ENCODE measurements around the gene CCDC85B. TPM values are rescaled to one million over a fixed set of nuclear protein-coding genes. Genes with fewer than 3 reads are reported as not detected.

CCDC85B gene
- total and polyA plus RNA-seq, 2 of the 8 experiments (the other 6 are each of a cell fraction or from before 2014, with no cell fraction given): 19.8 to 30.8 TPM

GRCh38 chr11:65898656-65899355, 8.3 kb downstream of the CCDC85B start:
- no peak for DNase-seq (ENCODE audit: low read depth in 1 of 2, low spot score in 2 of 2)
- no peak overlapping the region for H2BK12ac ChIP-seq (ENCODE audit: low read depth, low read length)
- no peak overlapping the region for H2BK20ac ChIP-seq (ENCODE audit: low read length)
- peaks cover 0 to 4% of the 10 kb centered on the region in 2 experiments for H4K20me1 ChIP-seq (replicated peaks in 1 of 2; ENCODE audit: control insufficient read depth in 1 of 2, insufficient read depth in 2 of 2, low read length in 2 of 2)
- TF ChIP-seq USF2 (IDR thresholded peaks at IDR 0.05; ENCODE audit: low read length) (no peak), ASH2L (IDR thresholded peaks at IDR 0.05; ENCODE audit: low read length) (no peak), YY1 (IDR thresholded peaks at IDR 0.05; ENCODE audit: low read depth, low read length) (no peak), CHD1 (IDR thresholded peaks at IDR 0.05; ENCODE audit: low read depth, low read length) (no peak), NRF1 (IDR thresholded peaks at IDR 0.05; ENCODE audit: low read depth, low read length) (no peak), RFX5 (IDR thresholded peaks at IDR 0.05; ENCODE audit: borderline replicate concordance, low read depth, low read length) (no peak), SP4 (IDR thresholded peaks at IDR 0.05; ENCODE audit: low read length) (no peak), SP1 (IDR thresholded peaks at IDR 0.05; ENCODE audit: low read depth, low read length) (no peak), CREB1 (IDR thresholded peaks at IDR 0.05) (no peak), BCL11A (IDR thresholded peaks at IDR 0.05; ENCODE audit: low read depth in 2 of 2, low read length in 2 of 2) (no peak)
- POLR2A ChIA-PET (ENCODE audit: partially characterized antibody): interaction anchor here (1.1 to 3.7 kb wide), 7 partner anchors 8 to 187 kb away, joined by 3 to 18 read pairs (median 5); partner anchors contain the start of genes BANF1, CCDC85B, CFL1 and EFEMP2
- H3K36me3 ChIP-seq (ENCODE audit: control insufficient read depth in 2 of 4, insufficient read depth in 4 of 4, low read length in 3 of 4): no peaks in the 10 kb centered on the region
- peaks cover 15 to 41% (median 35%) of the 10 kb centered on the region in 4 experiments for H3K27me3 ChIP-seq (replicated peaks in 1 of 4; ENCODE audit: control insufficient read depth in 3 of 4, extremely low read depth in 1 of 4, insufficient read depth in 3 of 4, low read length in 3 of 4)
- H3K4me3 ChIP-seq (ENCODE audit: extremely low read depth in 1 of 4, insufficient read depth in 2 of 4, low read depth in 3 of 4, low read length in 4 of 4): peak overlapping the region; percentile 39 to 71 (median 52)
- H2BK15ac ChIP-seq (ENCODE audit: low read length): no peak overlapping the region
- H3K4me2 ChIP-seq (ENCODE audit: insufficient read depth in 1 of 2, low read depth in 2 of 2, low read length in 2 of 2): peak overlapping the region; percentile 78 to 89
- H2AK5ac ChIP-seq (ENCODE audit: low read depth, low read length): peak overlapping the region; percentile 65; the same call in 1 of the 2 replicates
- H4K5ac ChIP-seq (ENCODE audit: insufficient read length, low read depth, low read length): no peak overlapping the region
- H4K8ac ChIP-seq (ENCODE audit: extremely low read depth, insufficient read depth, low read length): peak overlapping the region; percentile 91
- CTCF ChIA-PET (ENCODE audit: partially characterized antibody): interaction anchor here (0.7 to 9.7 kb wide), 11 partner anchors 11 to 305 kb away, joined by 3 to 150 read pairs (median 3); partner anchors contain the start of genes CCDC85B, FIBP and MUS81
- no peaks in the 10 kb centered on the region for H3K79me2 ChIP-seq (ENCODE audit: control insufficient read depth in 1 of 2, insufficient read depth in 2 of 2, low read length in 2 of 2)
- H2AFZ ChIP-seq (ENCODE audit: low read length): no peak overlapping the region; the same call in 1 of the 2 replicates
- peak overlapping the region; percentile 16; the same call in 1 of the 2 replicates for H2BK5ac ChIP-seq (ENCODE audit: low read depth, low read length)
- peak overlapping the region; percentile 87 for H3K18ac ChIP-seq (ENCODE audit: extremely low read depth, low read length)
- 24% methylated on average over 28 of the region's 28 CpGs; no CpG with 5 or more reads in 1 of the 2 experiments for WGBS, 2 experiments (ENCODE audit: extremely low coverage in 1 of 2, insufficient coverage in 1 of 2, insufficient read length in 1 of 2, insufficient replicate concordance in 2 of 2, low coverage in 1 of 2, low lambda C conversion rate in 2 of 2, missing lambda C conversion rate in 1 of 2)
- no peaks in the 10 kb centered on the region; the same call in 1 of the 2 replicates for H3K79me1 ChIP-seq (ENCODE audit: low read depth, low read length)
- H3K9me3 ChIP-seq (ENCODE audit: insufficient read depth in 2 of 2, low read depth in 1 of 2, low read length in 1 of 2): no peaks in the 10 kb centered on the region
- H2BK120ac ChIP-seq (replicated peaks; ENCODE audit: low read depth, low read length): peak overlapping the region; percentile 95
- H3K23me2 ChIP-seq (ENCODE audit: low read depth, low read length): peaks cover 9% of the 10 kb centered on the region; the same call in 1 of the 2 replicates
- H3K27ac ChIP-seq (ENCODE audit: low read depth, low read length): no peak overlapping the region
- no peak for FAIRE-seq
- H3K4ac ChIP-seq (replicated peaks; ENCODE audit: insufficient read length, low read depth, low read length): no peak overlapping the region
- peak overlapping the region; percentile 80 for H4K91ac ChIP-seq (replicated peaks; ENCODE audit: insufficient read length, low read length)
- H3K23ac ChIP-seq (ENCODE audit: insufficient read length): no peak overlapping the region
- H3K4me1 ChIP-seq (replicated peaks in 1 of 4; ENCODE audit: control insufficient read depth in 3 of 4, insufficient read depth in 4 of 4, low read length in 3 of 4): peaks cover 3 to 11% (median 8%) of the 10 kb centered on the region in 4 experiments; a peak in 6 of 7 replicates
- H3K14ac ChIP-seq (ENCODE audit: insufficient read length): no peak overlapping the region
- H3K56ac ChIP-seq (replicated peaks; ENCODE audit: insufficient read length, low read depth, low read length): no peak overlapping the region
- H3K9ac ChIP-seq (replicated peaks in 1 of 4; ENCODE audit: extremely low read depth in 1 of 4, low read depth in 3 of 4, low read length in 3 of 4): peak overlapping the region in 3 of 4 experiments; percentile 13 to 43 (median 13); a peak in 2 of 7 replicates

All from H1 (cell line).